MM.1S (cell line): Measurements from ENCODE around the gene LRP5.

Experiments
- CTCF ChIP-seq: fragments of 300-600 bp; sonication (generic); IDR thresholded peaks from 2 replicates; pipeline ENCODE4 v1.5.1; 2016; ENCODE audit warnings: antibody characterized with exemption, low read length, mixed read lengths
- EZH2 ChIP-seq: fragments of 300-600 bp; sonication (generic); optimal IDR thresholded peaks from 2 replicates; pipeline ENCODE3; 2017; ENCODE audit warnings: low read depth, mild to moderate bottlenecking, antibody characterized with exemption, low read length, mixed read lengths

- no peak for TF ChIP-seq CTCF
- no peak for TF ChIP-seq EZH2
Measured at GRCh38 chr11:68287419-68287818, 25.0 kb upstream of the LRP5 start.
